T follicular helper cell (primary cell): ENCODE results near the gene RTL5.

Experiments used
- DNase-seq: peaks from one replicate; pipeline ENCODE4 v3.0.0-alpha.2; 2020; ENCODE audit warnings: low read depth

The RTL5 gene

DNA sequence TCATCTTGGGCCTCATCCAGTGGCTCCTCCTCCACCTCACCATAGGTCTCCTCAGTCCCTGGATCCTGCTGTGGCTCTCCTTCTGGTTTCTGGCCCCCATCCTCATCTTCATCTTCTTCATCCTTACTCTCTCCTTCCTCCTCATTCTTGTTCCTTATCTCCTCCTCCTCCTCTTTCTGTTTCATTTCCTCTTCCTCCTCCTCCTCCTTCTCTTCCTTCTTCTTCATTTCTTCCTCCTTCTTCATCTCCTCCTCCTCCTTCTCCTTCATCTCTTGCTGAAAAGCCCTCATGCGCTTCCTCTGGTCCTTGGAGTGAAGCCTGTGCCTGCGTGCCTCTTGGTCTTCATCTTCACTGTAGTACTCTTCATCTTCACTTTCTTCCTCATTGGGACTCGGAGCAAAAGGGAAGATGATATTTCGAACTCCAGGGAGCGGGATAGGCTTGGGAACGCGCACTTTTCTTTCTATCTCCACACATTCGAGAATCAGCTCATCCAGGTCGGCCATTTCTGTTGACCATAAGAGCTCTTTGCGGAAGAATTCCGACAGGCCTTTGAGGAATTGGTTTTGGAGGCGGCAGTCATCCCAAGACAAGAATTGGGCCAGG is 1.5 kb downstream of the RTL5 start:
- no peak for DNase-seq

DNA sequence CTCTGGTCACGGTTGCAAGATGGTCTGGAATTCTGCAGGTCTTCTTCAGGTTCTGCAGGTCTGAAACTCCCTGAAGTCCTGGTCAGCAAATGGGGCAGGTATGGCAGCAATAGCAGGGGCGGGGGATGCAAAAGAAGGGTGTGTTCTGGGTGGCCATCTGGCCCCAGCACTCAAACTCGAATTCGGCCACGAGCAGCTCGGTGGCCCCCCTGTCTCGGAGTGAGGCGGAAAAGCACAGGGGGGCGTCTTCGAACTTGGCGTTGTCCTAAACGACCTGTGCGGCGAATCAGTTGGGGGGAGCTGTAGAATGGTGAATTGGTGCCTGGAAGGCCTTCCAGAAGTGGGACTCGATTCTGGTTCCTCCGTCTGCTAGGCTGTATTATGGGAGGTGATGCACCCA is 2.1 kb downstream of the RTL5 start:
- DNase-seq = no peak

DNA sequence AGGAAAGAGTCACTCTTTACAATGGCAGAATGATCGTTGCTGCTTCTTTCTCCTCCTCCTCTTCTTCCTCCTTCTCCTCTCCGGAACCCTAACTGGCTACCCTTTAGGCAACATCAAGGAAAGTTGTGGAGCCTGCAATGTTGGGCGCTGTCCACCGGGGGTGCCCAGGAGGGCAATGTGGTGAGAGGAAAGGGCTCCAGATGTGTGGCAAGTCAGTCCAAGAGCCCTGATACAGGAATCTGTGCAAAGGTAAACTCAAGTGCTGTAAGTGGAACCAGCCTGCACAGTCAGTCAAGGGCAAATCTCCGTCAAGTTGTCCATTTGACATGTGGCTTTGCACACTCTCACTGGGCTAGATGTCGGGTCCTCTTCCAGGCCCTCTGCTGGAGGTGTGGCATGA is 2.8 kb downstream of the RTL5 start:
- DNase-seq = no peak

DNA sequence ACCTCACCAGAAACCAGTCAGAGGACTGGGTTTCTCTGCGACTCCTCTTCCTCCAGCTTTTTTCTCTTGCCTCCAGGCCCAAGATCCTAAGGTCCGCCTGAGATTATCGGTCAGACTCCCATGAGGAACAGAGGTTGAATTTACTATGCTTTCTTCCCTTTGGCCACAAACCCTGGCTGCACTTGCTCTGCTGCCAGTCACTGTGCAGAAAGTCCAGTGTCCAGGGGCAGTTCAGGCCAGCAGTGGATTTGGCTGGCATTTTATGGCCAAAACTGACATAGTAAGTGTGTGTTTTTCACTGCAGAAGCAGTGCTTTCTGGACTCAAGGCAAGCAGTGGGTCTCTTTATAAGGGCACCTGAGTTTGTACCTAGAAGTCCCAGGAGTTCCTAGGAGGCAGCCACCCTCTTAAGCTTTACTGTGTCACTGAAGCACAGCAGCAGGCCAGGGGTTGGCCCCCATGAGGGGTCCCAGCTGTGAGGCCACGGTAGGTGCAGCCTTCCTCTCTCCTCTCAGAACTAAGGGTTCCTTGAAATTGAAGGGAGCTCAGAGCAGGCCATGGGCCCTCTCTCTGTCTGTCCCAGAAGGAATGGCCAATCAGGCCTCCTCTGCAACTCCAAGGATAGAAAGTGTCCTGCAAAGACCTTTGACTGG is 3.4 kb downstream of the RTL5 start:
- DNase-seq = no peak

DNA sequence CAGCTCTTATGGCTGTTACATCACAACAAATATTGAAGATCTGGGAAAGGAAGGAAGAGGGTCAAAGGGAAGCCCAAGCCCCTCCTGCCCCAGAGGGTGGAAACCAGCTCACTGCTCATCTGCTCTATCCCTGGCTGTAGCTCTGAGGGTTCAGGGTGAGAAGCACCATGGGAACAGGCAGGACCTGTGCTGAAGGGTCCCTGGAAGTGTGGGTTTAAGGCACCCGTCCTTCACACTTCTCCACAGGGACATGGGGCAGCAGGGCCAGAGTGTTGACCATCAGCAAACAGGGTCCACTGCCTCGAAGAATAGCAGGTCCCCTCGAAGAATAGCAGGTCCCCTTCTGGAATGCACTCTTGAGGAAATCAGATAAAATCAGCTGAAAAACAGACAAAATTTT is 4.4 kb downstream of the RTL5 start:
- no peak for DNase-seq

DNA sequence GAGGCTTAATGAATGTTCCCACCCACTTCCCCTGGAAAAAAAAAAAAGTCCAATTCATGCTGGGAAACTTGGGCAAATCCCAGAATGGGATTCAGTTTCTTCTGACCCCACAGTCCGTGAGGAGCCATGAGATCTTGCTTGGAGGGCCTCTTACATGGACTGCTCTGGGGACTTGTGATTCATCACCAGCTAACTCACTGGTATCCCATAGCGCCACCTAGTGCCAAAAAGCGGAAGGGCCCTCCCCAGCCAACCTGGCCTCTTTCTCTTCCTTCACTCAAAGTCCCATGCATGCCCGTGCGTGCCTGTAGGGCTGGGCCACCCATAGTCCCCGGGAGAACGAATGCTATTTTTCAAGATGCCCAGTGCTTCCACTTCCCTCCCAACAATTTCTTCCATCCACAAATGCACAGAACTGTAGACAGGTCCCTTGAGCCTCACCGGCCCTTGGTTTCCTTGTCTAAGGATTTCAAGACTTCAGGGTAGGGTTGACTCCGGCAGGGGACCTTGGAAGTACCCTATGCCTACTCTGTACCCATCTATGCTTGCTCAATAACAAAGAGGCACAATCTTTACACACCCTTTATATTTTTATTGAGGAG is 5.1 kb downstream of the RTL5 start:
- peak; percentile 69 for DNase-seq

DNA sequence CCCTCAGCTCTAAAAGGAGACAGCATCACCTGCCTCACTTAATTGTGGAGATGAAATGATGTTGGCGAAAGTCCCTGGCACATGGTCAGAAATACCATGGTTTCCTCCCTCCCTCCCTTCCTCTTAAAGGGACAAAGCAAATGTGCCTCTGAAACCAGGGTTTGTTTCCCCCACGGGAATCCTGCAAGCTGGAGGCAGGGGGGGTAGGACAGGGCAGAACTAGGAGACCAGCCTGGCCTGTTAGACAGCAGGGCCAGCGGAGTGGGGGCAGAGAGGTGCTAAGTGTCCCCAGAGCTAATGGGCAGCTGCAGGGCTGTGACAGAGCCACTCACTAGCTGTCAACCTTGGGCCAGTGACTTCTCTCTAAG is 5.7 kb downstream of the RTL5 start:
- no peak for DNase-seq

DNA sequence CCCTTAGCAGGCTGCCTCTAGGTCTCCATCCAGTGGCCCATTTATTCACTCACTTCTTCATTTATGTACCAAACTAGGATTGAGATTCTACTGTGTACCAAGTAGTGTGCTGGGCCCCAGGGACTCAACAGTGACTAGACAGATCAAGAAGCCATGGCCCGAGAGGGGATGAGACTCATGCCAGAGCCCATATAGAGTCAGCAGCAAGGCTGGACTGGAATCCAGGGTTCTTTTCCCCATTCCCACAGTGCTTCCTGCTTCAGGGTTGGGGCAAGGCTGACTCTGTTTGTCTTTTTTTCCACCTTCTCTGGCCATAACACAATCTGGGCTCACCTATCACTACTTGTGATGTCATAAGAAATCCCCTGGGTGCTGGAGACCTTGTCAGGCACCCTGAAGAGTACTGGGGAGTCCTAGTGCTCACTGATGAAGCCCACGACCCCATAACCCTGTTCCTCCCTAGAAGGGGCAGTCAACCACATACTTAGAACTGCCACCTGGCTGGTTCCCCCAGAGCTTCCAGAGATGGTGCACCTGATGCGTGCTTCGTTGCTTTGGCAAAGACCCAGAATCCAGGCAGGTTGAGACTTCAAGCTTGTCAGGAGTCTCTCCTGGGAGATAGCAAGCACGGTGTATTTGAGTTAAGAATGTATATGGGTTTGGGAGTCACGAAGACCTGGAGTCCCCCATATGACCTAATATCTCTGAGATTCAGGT is 6.2 kb downstream of the RTL5 start:
- no peak for DNase-seq

DNA sequence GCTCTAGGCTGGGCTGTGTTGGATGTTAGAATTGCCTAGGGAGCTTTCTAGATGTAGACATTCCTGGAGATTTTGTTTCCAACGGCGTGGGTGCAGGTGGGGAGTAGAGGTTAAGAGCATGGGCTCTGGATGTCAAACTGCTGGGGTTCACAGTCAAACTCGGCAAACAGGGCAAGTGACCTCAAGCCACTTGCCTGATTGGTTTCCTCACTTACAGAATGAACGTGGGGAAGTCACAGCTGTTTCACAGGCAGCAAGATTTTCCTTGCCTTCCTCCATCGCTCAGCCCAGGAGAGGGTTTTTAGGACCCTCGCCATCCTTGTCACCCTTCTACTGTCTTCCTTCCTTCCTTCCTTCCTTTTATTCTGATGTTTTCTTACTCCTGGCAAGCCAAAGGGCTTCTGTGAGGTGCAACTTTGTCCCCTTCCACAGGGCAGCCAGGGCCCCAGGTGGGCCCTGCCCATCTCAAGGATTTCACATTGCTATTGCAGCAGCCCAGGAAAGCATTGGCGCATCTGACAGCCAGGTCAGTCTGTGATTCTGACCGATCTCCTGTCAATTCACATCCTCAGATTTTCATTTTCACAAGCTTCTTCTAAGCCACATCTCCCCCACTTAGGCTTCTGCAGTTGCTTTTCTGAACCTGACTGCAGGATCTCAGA is 7.0 kb downstream of the RTL5 start:
- DNase-seq = no peak

DNA sequence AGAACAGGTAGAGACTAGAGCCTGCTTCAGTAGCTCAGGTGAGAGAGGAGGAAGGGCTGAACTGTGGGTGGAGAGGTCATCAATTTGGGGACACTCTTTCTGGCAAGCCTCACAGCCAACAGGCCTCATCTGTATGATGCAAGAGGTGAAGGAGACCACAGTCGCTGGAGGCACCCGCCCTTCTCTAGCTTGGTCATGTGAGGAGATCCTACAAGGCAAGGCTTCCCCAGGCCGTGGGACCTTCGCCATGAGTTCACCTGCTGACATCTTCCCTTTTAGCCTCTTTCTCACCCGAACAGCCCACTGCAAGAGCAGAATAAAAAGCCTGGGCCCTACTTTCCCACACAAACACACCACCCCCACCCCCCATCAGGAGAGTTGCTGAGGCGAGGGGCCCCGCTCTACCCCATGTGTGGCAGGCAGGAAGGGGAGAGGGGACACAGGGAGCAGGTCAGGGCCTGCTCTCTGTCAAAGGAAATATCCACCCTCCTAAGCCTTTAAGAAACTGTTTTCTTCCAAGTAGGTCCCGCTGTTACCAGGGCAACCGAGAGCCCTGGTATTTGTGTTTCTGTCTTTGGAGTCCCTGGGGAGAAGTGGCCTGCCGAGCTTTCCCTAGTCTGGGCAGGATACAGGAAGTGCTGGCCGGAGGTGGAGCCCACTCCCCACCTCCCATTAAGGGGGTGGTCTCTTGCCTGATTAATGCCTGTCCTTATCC is 8.1 kb downstream of the RTL5 start:
- no peak for DNase-seq

DNA sequence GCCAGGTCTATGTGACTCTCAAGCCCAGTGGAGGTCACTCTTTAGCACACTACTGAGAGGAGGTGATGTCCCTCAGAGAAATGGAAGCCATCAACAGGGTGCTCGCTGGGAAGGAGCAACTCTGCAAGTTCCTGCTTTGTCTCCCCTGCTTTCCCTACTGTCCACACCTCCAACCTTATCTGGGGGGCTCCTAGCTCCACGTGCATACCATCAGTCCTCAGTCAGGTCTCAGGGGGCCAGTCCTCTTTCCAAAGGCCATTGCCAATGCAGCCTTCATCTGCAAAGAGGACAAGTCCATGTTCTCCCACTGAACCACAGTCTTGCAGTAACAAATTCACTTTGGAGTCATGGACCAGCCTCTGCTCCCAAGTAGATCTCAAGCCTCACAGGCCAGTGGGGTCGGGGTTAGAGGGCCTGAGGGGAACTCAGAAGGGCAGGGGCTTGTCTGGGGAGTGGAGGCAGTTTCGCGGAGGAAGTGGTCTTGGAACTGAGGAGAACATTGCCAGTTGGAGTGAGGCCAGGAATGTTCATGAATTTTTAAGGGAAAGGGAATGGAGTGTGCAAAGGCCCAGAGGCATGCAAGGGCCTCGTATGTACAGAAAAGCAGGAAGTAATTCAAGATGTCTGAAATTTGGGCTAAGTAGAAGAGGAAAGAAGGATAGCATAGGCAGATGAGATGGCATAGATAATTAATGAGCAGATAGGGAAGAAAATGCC is 8.9 kb downstream of the RTL5 start:
- DNase-seq = no peak

DNA sequence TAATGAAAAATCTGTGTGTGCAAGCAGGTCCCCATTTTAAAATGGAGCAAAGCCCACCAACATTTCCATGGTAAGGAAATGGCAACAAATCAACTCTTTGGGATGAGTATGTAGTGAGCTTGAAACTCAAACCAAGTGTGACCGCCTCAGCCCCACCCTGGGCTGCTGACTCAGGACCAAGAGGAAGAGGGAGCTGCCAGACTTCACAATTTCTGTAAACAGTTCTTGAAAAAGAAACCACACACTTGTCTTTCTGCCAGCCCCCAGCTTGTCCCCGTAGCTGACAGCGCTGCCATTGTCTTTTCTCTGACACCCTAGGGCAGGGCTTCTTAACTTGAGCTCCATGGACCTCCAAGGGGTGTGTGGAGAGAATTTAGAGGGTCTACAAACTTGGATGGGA is 10.3 kb downstream of the RTL5 start:
- no peak for DNase-seq

DNA sequence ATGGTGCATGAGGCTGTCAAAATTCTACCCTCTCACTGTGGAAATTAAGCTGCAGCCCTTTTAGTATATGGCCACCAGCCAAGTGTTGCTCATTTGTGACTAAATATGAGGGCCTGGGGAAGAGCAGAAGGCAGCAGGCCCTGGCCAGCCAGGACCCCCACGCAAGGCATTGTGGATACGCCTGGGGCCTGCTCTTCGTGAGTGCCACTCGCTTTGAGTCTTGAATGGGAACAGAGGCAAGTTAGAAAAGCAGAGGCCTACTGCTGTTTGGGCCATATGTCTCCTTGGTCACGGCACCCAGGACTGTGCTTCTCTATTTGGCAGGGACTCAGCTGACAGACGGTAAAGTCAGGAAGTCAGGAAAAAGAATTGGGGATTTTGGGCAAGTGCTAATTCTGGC is 10.9 kb downstream of the RTL5 start:
- no peak for DNase-seq

DNA sequence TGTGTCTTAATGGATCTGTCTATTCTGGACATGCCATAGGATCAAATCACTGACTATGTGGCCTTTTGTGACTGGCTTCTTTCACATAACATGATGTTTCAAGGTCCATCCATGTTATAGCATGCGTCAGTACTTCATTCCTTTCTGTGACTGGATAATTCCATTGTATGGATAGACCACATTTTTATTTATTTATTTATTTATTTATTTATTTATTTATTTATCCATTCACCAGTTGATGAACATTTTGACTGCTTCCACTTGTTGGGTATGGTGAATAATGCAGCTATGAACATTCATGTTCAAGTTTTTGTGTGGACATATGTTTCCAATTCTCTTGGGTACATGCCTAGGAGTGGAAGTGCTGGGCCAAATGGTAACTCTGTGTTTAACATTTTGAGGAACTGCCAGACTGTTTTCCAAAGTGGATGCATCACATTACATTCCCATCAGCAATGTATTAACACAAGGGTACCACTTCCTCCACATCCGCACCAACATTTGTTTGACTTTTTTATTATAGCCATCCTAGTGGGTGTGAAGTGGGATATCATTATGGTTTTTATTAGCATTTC is 14.0 kb downstream of the RTL5 start:
- DNase-seq = no peak

DNA sequence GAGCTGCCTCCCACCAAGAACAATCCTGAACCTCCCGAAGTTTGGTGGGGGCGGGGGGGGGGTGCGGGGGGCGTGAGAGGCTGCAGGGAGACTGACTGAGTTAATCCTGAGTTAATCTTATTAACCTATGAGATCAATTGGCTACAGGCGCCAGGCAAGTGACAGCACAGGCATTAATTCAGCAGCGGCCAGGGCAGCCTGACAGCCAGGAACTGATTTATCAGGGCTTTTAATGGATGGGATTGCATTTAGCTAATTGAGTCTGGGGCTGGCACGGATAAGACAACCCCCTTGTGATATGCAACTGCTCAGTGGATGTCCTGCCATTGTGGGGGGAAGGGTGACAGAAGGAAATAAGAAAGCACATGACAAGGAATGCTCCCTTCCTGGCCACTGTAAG is 16.3 kb downstream of the RTL5 start:
- no peak for DNase-seq

DNA sequence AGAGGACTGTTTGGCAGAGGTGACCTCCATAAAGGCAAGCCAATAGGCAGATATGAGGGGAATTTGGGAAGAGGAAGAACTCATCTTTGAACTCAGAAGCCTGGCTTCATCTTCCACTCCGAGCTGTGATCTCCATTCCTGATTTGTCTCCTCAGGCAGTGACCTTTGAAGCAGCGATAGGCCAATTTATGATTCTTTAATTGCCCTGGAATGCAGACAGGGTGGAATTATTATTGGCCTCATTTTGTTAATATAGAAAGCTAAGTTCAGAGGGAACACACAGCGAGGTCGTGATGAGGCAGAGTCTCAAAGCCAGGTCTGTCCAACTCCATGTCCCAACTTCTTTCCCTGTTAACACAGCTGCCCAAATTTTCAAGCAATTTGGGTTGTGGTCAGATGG is 16.9 kb downstream of the RTL5 start:
- DNase-seq = no peak

DNA sequence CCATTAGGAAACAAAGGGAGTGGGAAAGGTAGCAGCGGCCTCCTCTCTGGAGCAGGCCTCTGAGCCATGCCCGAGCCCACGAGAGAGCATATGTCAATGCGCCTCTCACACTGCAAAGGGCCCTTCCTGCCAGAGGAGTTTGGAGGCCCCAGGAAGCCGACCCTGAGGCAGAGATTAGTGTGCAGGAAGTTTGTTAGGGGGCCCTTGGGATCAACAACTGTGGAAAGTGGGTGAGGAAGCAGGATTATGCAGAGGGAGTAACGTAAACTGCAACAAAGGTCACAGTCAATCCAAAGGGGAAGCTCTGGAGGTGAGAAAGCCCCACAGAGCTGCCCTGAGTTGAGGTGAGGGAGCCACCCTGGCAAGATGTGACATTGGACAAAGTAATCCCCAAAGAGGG is 17.4 kb downstream of the RTL5 start:
- no peak for DNase-seq

DNA sequence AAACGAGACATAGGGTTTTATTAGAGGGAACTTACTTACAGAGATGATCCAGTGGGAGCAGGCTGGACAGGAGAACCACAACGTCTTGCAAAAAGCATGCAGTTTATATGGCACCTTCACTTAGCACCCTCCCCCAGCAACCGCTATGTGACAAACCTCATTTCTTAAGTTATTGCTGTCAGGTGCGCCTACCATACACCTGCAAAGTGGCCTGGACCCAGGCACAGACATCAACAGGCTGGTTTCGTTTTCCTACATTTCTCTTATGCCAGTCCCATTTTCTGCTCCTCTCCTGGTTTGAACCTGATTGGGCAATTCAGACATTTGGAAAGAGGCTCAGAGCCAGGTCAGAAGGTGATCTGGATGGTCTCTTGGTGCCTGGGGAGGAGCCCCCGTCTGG is 18.3 kb downstream of the RTL5 start:
- no peak for DNase-seq

DNA sequence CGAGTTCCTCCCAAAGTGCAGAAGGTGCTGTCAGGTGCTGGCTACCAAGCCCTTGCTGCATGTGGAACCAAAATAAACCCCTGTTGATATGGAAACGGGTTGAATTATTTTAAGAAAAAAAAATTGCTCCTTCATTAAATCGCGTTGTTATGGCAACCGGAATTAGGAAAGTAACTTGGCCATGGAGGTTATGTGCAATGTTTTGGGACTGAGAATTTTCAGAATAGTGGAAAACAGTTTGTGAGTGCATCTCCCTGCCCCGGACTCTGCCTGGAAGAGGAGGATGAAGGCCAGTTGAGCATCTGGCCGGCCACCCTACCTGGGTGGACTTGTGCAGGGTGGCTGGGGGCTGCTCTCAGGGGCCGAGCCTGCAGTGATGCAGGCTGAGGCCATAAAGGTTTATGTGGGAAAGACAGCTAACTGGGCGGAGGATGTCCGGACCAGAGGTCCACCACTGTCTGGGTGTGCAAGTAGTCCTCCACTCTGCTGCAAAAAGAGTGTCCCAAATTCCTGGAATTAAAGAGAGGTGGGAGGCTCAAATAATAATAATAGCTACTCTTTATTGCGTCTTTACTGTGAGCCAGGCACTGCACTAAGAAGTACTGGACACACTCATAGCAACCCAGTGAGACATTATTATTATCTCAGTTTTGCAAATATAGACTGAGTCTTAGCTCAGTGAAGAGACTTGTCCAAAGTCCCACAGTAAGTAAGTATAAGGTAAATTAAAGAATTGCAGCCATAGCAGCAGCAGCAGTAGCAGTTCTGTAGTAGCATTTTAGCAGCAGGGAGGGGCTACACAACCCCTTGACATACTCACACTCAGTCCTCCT is 20.6 kb downstream of the RTL5 start:
- no peak for DNase-seq
